Stimulated activated effector memory CD8-positive, alpha-beta T cell treated with anti-CD3 and anti-CD28 coated beads, Interleukin-12 subunit alpha, Interleukin-12 subunit beta, amount 100 ng/mL, for 72 hours (primary cell): Measurements from ENCODE around the gene TRANK1.

Experiments used
- ATAC-seq: fragments of 150-1000 bp; cut with Tn5 transposase; 2 replicates; pipeline ENCODE4 v1.10.0; 2021
- DNase-seq, 2 donors: peaks; one replicate each; pipeline ENCODE4 v3.0.0; 2021 to 2022; ENCODE audit warnings: low spot score in 2 of 2
- H3K27ac Mint-ChIP-seq: one replicate; pipeline ENCODE4 v1.8.0; 2022; ENCODE audit warnings: mild to moderate bottlenecking, mixed read lengths
- H3K36me3 Mint-ChIP-seq: one replicate; pipeline ENCODE4 v1.8.0; 2022; ENCODE audit warnings: mild to moderate bottlenecking, mixed read lengths
- H3K4me1 Mint-ChIP-seq: one replicate; pipeline ENCODE4 v1.8.0; 2022; ENCODE audit warnings: mixed read lengths
- H3K4me3 Mint-ChIP-seq: one replicate; pipeline ENCODE4 v1.8.0; 2022; ENCODE audit warnings: mild to moderate bottlenecking, mixed read lengths
- H3K9me3 Mint-ChIP-seq: one replicate; pipeline ENCODE4 v1.8.0; 2022; ENCODE audit warnings: mixed read lengths

Gene TRANK1

GRCh38 chr3:36867810-36868209 is 77.0 kb downstream of the TRANK1 start:
- no peak for ATAC-seq
- peaks cover 13% of the 10 kb centered on the region for H3K36me3 Mint-ChIP-seq

GRCh38 chr3:36866368-36866767 is 78.5 kb downstream of the TRANK1 start:
- H3K4me3 Mint-ChIP-seq = no peak overlapping the region
- H3K36me3 Mint-ChIP-seq = peaks cover 23% of the 10 kb centered on the region
- H3K9me3 Mint-ChIP-seq = no peaks in the 10 kb centered on the region
- peaks cover 34% of the 10 kb centered on the region for H3K4me1 Mint-ChIP-seq
- no peak for DNase-seq
- H3K27ac Mint-ChIP-seq = peak overlapping the region; percentile 30
- ATAC-seq = no peak

More at GRCh38 chr3:36867810-36868209, 77.0 kb downstream of the TRANK1 start:
- no peaks in the 10 kb centered on the region for H3K9me3 Mint-ChIP-seq
- no peak overlapping the region for H3K4me3 Mint-ChIP-seq
- H3K4me1 Mint-ChIP-seq = peaks cover 39% of the 10 kb centered on the region
- no peak overlapping the region for H3K27ac Mint-ChIP-seq
- no peak for DNase-seq

- no peak overlapping the region for H3K4me3 Mint-ChIP-seq
- peaks cover 23% of the 10 kb centered on the region for H3K36me3 Mint-ChIP-seq
- H3K27ac Mint-ChIP-seq = peak overlapping the region; percentile 77
- DNase-seq (no peak), ATAC-seq (peak; percentile 47)
- no peaks in the 10 kb centered on the region for H3K9me3 Mint-ChIP-seq
- H3K4me1 Mint-ChIP-seq = peaks cover 34% of the 10 kb centered on the region
Measured at GRCh38 chr3:36864180-36865053, 80.4 kb downstream of the TRANK1 start.

DNA sequence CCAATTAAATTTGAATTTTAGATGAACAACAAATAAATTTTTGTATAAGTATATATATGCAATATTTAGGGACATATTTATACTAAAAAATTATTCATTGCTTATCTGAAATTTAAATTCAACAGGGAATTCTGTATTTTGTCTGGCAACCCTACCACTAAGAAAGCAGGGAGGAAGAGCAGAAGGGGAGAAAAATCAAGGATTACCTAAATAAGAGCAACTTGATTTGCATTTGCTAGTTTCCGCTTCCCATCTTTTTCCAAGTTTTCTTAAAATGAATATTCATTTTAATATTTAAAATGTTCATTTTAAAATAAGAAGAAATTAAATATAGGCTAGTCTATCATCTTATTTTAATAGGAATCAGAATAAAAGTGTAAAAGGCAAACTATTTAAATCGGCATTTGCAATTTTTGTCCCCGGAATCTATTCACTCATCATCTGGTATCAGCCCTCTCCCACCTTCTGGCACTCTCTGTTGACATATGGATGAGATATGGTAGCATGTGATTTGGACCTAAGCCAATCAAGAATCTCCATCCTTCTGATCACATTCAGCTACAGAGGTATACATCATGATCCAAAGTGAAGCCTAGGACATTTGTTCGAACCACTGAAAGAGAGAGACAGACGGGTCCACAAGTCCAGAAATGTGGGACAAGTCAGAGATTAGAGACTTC is 82.6 kb downstream of the TRANK1 start:
- ATAC-seq (no peak), DNase-seq (no peak)
- H3K9me3 Mint-ChIP-seq = no peaks in the 10 kb centered on the region
- peaks cover 24% of the 10 kb centered on the region for H3K4me1 Mint-ChIP-seq
- H3K27ac Mint-ChIP-seq = peak overlapping the region; percentile 9
- peaks cover 28% of the 10 kb centered on the region for H3K36me3 Mint-ChIP-seq
- no peak overlapping the region for H3K4me3 Mint-ChIP-seq

DNA sequence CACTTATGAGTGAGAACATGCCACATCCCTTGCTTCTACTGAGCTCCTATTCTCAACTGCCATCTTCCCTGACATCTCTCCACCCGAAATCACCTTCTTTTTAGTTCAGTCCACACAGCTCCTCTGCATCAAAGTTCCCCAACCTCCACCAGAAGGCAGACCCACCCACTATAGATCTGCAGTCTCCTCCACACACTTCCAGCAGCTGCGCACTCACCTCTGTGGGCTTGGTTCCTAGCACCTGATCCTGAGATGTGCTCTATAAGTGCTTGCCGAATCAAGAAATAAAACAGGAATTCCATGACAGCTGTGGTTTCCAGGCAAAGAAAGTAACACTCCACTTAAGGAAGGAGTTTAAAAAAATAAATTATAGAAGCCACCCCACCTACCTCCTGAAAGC is 85.4 kb downstream of the TRANK1 start:
- DNase-seq = no peak
- no peak for ATAC-seq
- Mint-ChIP-seq H3K4me3 (no peak overlapping the region), H3K4me1 (peaks cover 2% of the 10 kb centered on the region), H3K9me3 (no peaks in the 10 kb centered on the region), H3K27ac (peak overlapping the region; percentile 66), H3K36me3 (peaks cover 52% of the 10 kb centered on the region)

GRCh38 chr3:36852071-36852470 is 92.8 kb downstream of the TRANK1 start:
- Mint-ChIP-seq H3K9me3 (no peaks in the 10 kb centered on the region), H3K36me3 (peaks cover 68% of the 10 kb centered on the region), H3K27ac (peak overlapping the region; percentile 8), H3K4me3 (no peak overlapping the region), H3K4me1 (peaks cover 2% of the 10 kb centered on the region)
- no peak for DNase-seq
- ATAC-seq = no peak

DNA sequence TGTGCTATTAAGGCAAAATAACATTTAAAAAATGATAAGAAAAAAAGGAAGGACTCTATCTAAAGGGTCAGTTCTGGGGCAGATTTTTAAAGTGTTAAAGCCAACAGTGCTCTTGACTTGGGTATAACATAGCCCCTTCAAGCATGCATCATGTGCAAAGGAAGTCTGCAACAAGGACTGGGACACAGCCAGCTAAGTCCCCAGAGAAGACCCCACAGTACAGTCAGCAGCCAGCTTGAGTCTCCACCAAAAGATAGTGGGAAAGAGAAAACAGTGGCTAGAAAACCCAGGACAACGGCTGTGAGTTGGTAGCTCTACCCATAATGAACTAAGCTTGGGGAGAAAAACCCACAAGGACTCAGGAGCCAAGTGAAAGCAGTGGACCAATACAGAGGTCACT is 94.1 kb downstream of the TRANK1 start:
- ATAC-seq = no peak
- peaks cover 67% of the 10 kb centered on the region for H3K36me3 Mint-ChIP-seq
- DNase-seq = no peak
- H3K4me1 Mint-ChIP-seq = peaks cover 6% of the 10 kb centered on the region
- no peak overlapping the region for H3K27ac Mint-ChIP-seq
- no peaks in the 10 kb centered on the region for H3K9me3 Mint-ChIP-seq
- H3K4me3 Mint-ChIP-seq = no peak overlapping the region

- DNase-seq = no peak
- no peaks in the 10 kb centered on the region for H3K9me3 Mint-ChIP-seq
- peak overlapping the region; percentile 30 for H3K27ac Mint-ChIP-seq
- H3K4me3 Mint-ChIP-seq = no peak overlapping the region
- ATAC-seq = no peak
- H3K36me3 Mint-ChIP-seq = peaks cover 65% of the 10 kb centered on the region
- H3K4me1 Mint-ChIP-seq = peaks cover 32% of the 10 kb centered on the region
Measured at GRCh38 chr3:36846406-36846805, 98.4 kb downstream of the TRANK1 start.

DNA sequence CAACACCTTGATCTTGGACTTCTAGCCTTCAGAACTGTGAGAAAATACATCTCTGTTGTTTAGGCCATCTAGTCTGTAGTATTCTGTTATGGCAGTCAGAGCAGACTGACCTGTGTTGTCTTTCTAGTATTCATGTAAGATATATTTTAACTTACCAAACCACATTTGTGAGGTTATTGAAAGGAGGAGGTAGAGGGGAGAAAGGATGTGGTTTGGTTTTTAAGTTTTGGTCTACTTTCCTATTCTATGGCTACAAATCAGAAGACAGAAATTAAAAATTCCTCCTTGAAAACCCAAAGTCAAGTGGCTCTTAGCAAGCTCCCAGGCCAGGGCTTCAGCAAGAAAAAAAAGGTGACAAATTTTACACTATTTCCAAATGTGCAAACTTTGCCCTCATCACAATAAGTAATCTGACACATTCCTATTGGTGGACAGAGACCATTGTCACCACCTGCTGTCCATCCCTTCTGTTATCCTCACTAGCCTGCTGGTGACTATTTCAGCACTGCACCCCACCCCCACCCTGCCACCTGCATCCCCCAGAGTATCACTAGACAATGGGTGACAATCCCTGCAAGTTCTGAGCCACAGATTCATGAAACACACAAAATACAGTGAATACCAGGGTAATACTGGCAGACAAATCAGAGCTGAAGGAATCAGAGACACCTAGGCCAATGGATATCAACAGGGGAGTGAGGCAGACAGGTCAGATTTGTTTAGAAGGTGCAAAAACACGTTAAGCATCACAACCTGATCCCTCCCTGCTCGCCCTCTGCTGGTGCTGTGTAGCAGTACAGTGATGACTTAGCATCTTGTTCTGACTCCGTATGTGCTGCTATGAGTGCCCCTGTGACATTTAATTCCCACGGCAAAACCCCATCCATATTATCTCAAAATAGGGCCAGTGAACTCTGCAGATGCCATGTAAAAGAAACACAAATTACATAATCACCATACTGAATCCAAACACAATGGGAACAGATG is 101.5 kb downstream of the TRANK1 start:
- DNase-seq = peak; percentile 48 to 79
- H3K4me1 Mint-ChIP-seq = peaks cover 32% of the 10 kb centered on the region
- H3K9me3 Mint-ChIP-seq = no peaks in the 10 kb centered on the region
- ATAC-seq = peak; percentile 92
- peaks cover 58% of the 10 kb centered on the region for H3K36me3 Mint-ChIP-seq
- peak overlapping the region; percentile 18 for H3K4me3 Mint-ChIP-seq
- peak overlapping the region; percentile 65 for H3K27ac Mint-ChIP-seq

DNA sequence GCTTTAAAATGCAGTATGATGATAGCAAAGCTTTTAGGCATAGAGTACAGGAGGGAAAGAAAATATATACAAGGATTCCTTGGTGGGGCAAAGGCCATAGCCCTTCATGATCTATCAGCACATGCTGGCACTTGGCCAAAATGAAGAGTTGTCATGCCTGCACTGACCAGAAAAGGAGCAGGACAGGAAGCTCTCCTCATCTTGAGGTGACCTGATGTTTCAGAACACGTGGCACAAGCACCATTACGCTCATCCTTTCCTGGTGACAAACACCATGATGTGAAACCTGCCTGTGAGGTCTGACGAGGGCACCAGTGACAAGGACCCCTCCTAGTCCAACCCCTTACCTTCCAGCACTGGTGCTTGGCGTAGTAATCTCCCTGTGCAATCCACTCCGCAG is 102.6 kb downstream of the TRANK1 start:
- DNase-seq (peak in 1 of 2 donors; percentile 51), ATAC-seq (peak; percentile 70)
- Mint-ChIP-seq H3K4me3 (peak overlapping the region; percentile 18), H3K4me1 (peaks cover 32% of the 10 kb centered on the region), H3K27ac (peak overlapping the region; percentile 65), H3K9me3 (no peaks in the 10 kb centered on the region), H3K36me3 (peaks cover 57% of the 10 kb centered on the region)

DNA sequence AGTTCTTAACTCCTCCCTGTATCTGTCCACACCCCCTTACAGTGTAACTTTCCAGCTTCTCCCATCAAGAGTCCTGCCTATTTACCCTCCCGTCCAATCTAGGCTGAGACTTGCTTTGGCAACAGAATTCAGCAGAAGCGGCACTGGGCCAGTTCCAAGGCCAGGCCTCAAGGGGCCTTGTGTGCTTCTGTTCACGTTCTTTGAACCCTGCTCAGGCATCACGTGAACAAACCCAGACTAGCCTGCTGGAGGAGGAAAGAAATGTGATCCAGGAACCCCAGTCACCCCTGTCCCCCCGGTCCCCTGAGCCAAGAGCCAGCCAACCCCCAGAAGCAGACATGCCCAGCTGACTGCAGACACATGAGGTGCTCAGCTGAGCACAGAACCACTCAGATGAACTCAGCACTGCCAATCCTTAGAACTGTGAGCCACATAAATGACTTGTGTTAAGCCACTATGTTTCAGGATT is 104.4 kb downstream of the TRANK1 start:
- DNase-seq = no peak
- Mint-ChIP-seq H3K4me3 (no peak overlapping the region), H3K9me3 (no peaks in the 10 kb centered on the region), H3K36me3 (peaks cover 40% of the 10 kb centered on the region), H3K4me1 (peaks cover 33% of the 10 kb centered on the region), H3K27ac (no peak overlapping the region)
- ATAC-seq = no peak

DNA sequence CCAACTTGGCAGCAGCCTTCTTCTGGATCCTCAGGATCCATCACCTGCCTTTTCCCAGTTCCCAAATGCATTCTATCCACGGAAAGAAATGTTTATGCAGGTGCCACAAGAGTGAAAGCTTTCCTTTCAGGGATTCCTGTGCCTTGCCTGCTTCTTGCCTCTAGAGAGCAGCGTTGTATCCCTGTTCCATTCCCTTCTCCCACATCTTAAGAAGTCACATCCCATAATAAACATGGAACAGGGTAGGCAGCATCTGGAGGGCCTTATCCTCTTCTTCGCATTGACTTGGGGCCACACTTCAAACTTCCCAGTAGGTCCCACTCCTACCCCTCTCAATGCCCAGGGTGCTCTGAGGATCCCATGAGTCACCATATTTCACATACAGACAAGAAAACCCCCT is 107.8 kb downstream of the TRANK1 start:
- no peak for ATAC-seq
- Mint-ChIP-seq H3K9me3 (no peaks in the 10 kb centered on the region), H3K36me3 (peaks cover 47% of the 10 kb centered on the region), H3K27ac (peak overlapping the region; percentile 35), H3K4me1 (peaks cover 9% of the 10 kb centered on the region), H3K4me3 (no peak overlapping the region)
- DNase-seq = no peak

DNA sequence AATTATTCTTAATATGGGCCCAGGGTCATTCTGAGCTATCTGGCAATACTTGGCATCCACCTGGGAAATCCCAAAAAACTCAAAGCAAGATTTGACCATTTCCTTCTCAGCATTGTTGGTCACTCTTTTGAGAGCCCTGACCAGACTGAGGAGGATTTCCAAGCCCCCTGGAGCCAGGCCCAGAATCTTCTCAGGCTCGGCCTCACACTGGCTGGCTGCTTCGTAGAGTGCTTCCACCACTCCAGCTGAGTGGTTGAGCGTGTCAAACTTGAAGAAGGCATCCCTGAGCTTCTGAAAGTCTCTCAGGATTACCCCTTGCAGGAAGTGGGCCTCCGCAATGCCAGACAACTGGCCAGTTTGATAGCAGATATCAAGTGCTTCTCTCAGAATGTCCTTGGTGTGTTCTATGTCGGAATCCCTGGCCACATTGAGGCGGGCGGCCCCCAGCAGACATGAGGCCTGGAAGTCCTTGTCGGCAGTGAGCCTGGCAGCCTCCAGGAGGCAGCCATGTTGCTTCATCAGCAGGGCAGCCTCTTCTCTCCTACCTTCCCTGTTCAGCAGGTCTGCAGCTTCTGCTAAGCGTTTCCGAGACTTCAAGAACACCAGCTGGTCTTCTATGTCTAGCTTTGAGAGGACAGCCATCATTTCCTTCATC is 111.6 kb downstream of the TRANK1 start:
- DNase-seq (no peak), ATAC-seq (no peak)
- no peaks in the 10 kb centered on the region for H3K9me3 Mint-ChIP-seq
- peaks cover 57% of the 10 kb centered on the region for H3K36me3 Mint-ChIP-seq
- H3K4me3 Mint-ChIP-seq = no peak overlapping the region
- H3K27ac Mint-ChIP-seq = no peak overlapping the region
- peaks cover 17% of the 10 kb centered on the region for H3K4me1 Mint-ChIP-seq

DNA sequence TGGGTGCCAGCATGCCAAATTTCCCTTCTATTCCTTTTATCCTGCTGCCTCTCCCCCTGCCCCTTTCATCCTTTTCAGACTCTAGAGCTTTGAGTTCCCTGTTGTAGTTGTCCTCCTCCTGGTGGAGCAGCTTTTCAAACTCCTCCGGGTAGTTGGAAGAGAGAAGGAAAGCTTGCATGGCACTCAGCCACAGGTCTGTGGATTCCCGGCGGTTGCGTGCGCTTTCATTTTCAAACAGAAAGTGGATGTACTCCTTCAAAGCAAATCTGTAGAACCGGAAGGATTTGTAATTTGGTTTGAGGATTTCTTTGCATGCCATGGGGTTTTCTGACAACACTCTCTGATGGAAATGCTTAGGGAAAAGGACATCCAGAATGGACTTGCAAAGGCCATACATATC is 112.4 kb downstream of the TRANK1 start:
- Mint-ChIP-seq H3K27ac (no peak overlapping the region), H3K4me1 (peaks cover 17% of the 10 kb centered on the region), H3K9me3 (no peaks in the 10 kb centered on the region), H3K36me3 (peaks cover 66% of the 10 kb centered on the region), H3K4me3 (no peak overlapping the region)
- no peak for DNase-seq
- no peak for ATAC-seq
